GM18861 (cell line): Measurements from ENCODE around the gene ADRA2A.

Source experiments
- ATAC-seq: cut with Tn5 transposase; IDR thresholded peaks from one replicate; pipeline ENCODE4 v1.9.1; 2021; ENCODE audit not compliant: unreplicated experiment

The ADRA2A gene

GRCh38 chr10:111109501-111110242 lies 32.8 kb downstream of the ADRA2A start:
- no peak for ATAC-seq

GRCh38 chr10:111110771-111111170 lies 33.9 kb downstream of the ADRA2A start:
- no peak for ATAC-seq

GRCh38 chr10:111112333-111112732 lies 35.5 kb downstream of the ADRA2A start:
- no peak for ATAC-seq

- no peak for ATAC-seq
Measured at GRCh38 chr10:111113238-111113960, 36.6 kb downstream of the ADRA2A start.

- ATAC-seq = no peak
Measured at GRCh38 chr10:111113961-111114757, 37.3 kb downstream of the ADRA2A start.

- no peak for ATAC-seq
Measured at GRCh38 chr10:111114758-111115500, 38.1 kb downstream of the ADRA2A start.

GRCh38 chr10:111116211-111116610 lies 39.4 kb downstream of the ADRA2A start:
- no peak for ATAC-seq

- ATAC-seq = no peak
Measured at GRCh38 chr10:111116762-111117445, 40.1 kb downstream of the ADRA2A start.

GRCh38 chr10:111117528-111118277 lies 40.9 kb downstream of the ADRA2A start:
- no peak for ATAC-seq

- ATAC-seq = no peak
Measured at GRCh38 chr10:111118758-111119157, 41.9 kb downstream of the ADRA2A start.

- ATAC-seq = no peak
Measured at GRCh38 chr10:111119637-111120036, 42.8 kb downstream of the ADRA2A start.

GRCh38 chr10:111122127-111122526 lies 45.3 kb downstream of the ADRA2A start:
- no peak for ATAC-seq

- ATAC-seq = no peak
Measured at GRCh38 chr10:111123883-111124282, 47.1 kb downstream of the ADRA2A start.

GRCh38 chr10:111125102-111125501 lies 48.3 kb downstream of the ADRA2A start:
- no peak for ATAC-seq

GRCh38 chr10:111126077-111126476 lies 49.2 kb downstream of the ADRA2A start:
- no peak for ATAC-seq

- no peak for ATAC-seq
Measured at GRCh38 chr10:111127081-111127848, 50.4 kb downstream of the ADRA2A start.

- ATAC-seq = no peak
Measured at GRCh38 chr10:111128331-111129180, 51.7 kb downstream of the ADRA2A start.

GRCh38 chr10:111129363-111129762 lies 52.5 kb downstream of the ADRA2A start:
- ATAC-seq = no peak
